DMS153 treated with DMSO at 0.1 percent for 48 hours (cell line): Measurements from ENCODE around the gene SPON1.
A peak's percentile ranks its signal among the peaks of the same experiment; 100 is the strongest.
"Not testable (repeated sequence)": the region's sequence is repeated elsewhere in the genome, so short reads cannot be mapped to it uniquely, and the experiment has no call there.

Experiments
- DNase-seq: peaks from one replicate; lab custom pipeline; 2025; ENCODE audit not compliant: unreplicated experiment; lab: John Stamatoyannopoulos, UW

Gene SPON1

DNA sequence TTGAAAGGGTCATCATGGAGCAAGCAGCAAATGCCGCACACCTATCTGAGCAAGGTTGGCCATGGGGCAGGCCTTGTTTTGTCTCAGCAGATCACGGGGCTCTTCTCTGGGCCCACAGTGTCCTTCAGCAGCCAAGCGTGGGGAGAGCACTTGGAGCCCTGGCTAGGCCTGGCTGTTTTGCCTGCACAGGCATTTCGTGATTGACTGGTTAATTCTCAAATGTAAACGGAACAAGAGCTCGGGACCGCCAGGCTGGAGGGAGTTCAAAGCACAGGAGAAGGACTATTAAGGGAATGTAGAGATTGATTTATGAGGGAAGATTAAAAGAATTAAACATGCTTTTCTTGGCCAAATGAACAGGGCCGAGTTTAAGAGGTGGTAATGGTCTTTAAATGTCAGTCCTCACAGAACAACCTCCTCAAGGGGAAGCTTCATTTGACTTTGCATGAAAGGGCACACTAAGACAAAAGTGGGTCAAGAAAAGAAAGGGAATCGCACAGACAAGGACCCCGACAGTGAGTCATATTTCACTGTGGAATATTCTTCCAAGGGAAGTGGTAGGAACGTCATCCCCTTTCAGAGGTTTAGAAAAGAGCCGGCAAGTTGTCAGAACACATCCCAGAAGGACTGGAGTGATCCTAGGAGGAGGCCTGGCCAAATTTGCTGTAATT lies 20.7 kb downstream of the SPON1 start:
- DNase-seq = no peak

DNA sequence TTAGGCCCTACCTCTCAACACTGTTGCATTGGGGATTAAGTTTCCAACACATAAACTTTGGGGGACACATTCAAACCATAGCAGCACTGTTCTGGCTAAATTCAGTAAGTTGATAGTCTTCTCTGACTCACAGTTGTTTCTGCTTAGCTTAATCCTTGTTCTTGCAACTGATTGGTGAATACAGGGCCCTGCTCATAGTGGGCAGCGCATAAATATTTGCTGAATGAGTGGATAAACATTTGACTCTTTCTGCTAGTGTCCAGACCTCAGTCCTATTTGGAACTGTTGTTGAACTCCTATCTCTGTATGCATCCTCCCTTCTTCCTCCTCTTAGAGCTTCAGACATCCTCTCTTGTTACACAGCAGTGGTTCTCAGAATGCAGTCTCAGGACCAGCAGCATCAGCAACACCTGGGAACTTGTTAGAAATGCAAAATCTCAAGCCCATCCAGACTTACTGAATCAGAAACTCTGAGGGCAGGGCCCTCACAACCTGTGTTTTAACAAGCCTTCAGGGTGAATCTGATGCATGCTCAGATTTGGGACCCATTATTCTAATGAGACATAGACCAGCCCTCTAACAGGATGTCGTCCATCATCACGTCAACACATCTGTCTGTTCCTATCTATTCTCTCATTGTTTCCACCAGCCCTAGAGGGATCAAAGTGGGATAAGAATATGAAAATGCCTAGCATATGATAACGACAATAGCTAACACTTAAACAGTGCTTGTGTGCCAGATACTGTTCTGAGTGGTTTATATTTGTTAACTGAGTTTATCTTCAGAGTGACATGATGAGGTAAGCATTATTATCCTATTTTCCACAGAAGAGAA lies 22.3 kb downstream of the SPON1 start:
- no peak for DNase-seq

DNA sequence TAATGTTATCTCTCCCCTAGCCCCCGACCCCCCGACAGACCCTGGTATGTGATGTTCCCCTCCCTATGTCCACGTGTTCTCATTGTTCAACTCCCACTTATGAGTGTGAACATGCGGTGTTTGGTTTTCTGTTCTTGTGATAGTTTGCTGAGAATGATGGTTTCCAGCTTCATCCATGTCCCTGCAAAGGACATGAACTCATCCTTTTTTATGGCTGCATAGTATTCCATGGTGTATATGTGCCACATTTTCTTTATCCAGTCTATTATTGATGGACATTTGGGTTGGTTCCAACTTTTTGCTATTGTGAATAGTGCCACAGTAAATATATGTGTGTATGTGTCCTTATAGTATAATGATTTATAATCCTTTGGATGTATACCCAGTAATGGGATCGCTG lies 24.2 kb downstream of the SPON1 start:
- DNase-seq = not testable (repeated sequence)

DNA sequence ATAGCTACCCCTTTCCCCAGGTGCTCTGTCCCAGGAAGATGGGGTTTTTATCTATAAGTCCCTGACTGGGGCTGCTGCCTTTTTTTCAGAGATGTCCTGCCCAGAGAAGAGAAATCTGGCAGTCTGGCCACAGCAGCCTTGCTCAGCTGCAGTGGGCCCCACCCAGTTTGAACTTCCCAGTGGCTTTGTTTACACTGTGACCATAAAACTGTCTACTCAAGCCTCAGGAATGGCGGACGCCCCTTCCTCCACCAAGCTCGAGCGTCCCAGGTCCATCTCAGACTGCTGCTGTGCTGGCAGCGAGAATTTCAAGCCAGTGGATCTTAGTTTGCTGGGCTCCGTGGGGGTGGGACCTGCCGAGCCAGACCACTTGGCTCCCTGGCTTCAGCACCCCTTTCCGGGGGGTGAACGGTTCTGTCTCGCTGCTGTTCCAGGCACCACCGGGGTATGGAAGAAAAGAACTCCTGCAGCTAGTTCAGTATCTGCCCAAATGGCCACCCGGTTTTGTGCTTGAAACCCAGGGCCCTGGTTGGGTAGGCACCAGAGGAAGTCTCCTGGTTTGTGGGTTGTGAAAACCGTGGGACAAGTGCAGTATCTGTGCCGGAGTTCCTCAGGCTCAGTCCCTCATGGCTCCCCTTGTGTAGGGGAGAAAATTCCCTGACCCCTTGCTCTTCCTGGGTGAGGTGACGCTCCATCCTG lies 29.8 kb downstream of the SPON1 start:
- not testable (repeated sequence) for DNase-seq

DNA sequence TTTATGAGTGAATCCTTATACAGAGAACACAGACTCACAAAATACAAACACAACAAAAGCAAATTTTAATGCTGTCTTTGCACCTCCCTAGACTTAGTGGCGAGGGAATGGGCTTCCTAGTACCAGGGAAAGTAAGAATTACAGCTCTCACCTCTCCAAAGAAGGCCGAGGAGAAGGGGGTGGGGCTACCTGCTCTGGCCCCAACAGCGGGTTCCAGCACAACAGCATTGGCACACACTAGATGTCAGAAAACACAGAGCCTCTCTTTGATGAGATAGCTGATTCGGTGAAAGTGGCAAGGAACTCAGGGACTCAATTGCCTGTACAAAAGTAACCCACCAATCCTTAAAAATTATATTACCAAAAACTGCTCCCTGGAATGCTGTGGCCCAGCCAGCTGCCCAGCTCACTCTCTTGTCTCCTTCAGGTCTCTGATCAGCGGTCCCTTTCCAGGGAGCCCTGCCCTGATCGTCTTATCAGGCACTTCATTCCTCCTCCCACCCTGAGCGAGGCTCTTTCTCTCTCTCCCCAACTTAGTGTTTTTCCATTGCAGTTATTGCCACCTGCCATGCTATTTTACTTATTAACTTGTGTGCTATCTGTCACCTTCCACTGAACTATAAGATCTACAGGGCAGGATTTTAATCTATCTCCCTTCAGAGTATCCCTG lies 30.7 kb downstream of the SPON1 start:
- DNase-seq = no peak

DNA sequence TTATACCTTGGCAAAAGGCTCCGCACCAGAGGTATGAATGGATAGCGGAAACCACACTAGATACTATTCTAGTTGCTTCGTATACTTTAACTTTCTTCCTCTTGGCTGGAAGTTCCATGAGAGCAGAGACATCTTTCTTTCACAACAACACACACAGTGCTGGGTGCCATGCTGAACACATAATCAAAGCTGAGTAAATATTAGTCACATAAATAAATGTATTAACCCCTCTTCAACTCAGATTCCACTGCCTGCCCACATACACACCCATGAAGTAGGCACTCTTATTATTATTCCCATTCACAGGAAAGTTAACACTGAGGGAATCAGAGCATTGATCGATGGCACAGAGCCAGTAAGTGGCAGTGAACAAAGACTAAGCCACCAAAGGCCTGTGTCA lies 35.4 kb downstream of the SPON1 start:
- no peak for DNase-seq

DNA sequence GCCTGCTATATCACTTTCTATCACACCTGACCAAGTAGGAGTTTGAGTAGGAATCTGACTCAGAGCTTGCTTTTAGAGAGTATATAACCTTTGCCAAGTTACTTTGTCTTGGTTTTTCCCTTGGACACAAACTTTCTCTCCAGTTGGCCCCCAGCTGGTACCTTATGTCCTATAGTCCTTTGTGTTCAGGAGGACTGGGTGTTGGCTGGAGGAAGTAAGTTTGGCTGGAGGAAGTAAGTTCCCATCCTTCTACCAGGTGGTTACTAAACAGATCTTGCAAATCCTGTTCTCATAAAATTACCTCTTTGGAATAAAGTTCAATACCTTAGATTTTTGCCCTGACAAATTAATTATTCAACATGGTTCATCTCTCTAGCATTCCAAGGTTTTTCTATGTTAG lies 37.2 kb downstream of the SPON1 start:
- DNase-seq = no peak

DNA sequence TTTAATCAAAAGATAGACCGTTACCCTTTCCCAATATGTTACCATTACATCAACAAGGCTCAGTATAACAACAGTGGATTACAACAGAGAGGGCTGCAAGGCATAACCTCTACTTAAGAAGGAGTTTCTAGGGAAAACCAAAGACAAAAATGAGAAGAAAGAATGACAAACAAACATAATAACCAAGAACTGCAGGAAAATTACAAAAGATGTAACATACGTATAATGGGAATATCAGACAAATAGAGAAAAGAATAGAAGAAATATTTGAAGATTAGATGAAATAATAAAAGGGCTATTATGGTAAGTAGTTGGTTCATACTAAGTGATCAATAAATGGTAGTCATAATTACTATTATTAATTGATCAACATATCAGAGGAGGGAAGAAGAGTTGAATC lies 39.1 kb downstream of the SPON1 start:
- DNase-seq = no peak

DNA sequence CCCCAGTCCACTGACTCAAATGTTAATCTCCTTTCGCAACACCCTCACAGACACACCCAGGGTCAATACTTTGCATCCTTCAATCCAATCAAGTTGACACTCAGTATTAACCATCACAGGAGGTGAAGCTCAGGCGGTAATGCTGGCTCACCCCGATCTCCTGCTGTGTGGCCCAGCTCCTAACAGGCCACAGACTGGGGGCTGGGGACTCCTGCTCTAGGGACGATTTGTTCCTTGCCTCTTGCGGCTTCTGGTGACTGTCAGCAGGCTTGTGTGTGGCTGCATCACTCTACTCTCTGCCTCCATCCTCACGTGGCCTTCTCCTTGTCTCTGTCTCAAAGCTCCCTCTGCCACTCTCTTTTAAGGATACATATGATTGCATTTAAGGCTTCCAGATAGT lies 45.0 kb downstream of the SPON1 start:
- no peak for DNase-seq

DNA sequence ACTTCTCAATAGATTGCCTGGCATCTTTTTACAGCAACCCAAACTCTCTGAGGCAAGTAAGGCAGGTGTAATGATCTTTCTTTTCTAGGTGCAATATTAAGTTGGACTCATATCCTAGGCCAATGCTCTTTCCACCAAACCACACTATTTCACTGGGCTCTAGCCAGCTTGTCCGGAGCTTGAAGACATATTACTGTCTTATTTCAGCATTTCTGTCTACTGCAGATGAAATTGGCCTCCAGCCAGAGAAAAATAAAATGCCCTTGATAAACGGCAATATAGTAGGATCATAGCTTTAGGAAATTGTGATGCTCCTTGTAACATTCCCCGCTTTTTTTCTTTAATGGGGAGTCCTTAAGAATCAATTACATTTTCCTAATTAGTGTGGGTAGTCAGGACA lies 48.1 kb downstream of the SPON1 start:
- DNase-seq = no peak

DNA sequence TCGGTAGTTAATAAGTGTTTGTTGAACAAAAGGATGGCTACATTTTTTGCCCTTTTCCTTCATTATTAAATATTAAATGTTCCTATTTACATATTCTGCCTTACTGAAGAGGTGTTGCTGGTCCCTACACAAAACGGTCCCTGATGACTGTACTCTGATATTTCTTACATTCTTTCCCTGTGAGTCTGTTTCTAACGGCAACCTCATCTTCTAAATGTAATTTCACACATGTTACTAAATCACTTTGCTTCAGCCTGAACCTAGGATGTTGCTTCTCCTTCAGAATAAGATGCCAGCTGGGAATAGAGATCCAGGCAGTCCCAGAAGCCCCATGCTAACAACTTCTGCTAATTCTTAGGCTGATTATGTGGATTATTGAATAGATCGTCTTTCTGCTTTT lies 50.3 kb downstream of the SPON1 start:
- no peak for DNase-seq

DNA sequence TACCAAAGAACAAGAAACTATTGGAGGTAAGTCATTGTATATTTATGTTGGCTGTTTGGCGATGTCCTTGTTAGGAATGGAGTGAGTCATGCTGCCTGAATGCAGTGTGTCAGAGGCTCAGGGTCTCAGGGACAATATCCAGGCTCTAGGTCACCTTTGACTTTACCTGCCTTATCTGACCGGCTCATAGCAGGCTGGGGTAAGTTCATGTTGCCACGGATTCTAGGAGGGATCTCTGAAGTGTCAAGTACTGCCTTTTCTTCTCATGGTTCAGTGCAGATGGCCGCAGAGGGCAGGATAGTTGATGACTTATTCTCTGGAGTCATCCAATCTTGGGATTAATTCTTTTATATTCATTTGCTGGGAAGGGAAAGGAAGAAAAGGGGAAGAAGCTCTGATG lies 53.2 kb downstream of the SPON1 start:
- DNase-seq = no peak

DNA sequence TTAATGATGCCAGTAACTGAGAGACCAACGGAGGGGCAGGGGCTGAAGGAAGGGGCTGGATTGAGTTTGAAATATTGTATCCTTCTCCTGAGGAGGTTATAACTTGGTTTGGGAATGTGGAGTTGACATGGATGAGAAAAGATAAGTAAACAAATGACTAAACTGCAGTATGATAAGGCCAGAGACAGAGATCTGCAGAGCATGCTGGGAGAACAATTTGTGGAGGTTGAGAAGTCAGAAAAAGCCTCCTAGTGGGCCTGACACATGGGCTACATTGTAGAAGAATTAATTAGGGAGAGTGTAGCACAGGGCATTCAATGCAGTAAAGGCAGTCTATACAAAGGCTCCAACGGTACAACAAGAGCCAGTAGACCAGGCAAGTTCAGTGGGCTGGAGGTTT lies 55.9 kb downstream of the SPON1 start:
- no peak for DNase-seq

DNA sequence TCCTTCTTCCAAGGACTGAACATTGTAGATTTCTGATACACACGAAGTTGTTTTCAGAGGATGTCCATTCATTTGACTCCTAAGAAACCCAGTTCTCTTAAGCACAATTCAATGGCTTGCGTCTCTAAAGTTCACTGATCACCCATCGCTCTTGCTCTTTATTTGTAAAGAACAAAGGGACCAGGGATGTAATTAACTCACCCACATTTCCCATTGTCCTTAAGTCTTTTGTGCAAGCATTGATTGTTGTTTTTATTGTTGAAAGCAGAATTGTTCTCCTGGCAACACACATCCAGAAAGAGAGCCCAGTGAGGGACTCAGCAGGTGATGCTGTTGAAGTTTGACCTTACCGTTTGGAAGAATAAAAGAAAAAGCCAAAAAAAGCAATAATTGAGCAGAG lies 59.2 kb downstream of the SPON1 start:
- DNase-seq = no peak

DNA sequence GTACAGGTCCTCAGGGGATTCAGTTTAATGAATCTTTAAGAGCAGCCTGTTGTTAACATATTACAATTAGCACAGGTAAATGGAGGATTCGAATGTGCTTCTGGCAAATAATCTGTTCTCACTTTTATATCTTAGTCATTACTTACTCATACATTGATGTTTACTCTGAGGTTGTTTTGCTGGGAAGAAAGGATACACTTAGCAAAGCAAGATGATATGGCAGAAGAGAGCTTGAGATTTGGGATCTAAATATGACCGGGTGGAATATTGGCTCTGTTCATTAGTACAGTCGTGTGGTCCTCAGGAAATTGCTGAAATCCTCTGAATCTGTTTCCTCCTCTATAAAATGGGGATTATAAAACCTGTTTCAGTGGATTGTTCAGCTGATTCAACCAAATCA lies 59.7 kb downstream of the SPON1 start:
- no peak for DNase-seq

DNA sequence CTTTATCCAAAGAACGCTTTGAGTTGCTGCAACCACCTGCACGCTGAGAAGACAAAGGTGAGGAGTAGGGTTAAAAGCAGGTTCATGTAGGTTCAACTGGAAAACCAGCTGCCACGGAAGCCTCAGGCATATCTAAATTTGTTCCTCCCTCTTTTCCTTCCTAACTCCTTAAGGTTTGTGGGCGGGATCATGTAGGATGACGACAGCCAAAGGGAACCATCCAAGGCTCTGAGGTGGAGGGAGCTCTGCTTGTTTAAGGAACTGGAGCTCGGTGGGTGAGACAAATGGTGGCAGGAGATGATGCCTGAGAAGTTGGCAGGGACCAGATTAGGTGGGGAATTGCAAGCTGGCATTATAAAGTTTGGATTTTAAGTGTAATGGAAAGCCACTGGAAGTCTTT lies 60.3 kb downstream of the SPON1 start:
- DNase-seq = no peak

DNA sequence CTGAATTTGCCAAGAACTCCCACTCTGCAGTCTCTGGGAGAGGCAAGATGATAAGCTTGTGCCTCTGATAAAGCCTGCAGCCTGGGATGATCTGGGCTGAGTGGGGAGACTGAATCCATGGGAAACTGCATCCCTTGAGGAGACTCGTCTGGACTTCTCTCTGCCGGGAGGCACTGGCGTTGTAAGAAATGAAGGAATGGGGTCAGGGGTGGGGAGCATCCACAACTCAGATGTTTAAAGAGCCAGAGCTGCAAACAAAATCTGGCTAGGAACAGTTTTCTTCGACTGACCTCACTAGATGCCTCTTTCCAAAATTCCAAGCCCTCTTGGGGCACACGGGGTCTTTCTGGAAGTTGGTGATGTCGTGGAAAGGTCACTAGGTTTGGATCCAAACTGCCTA lies 64.4 kb downstream of the SPON1 start:
- no peak for DNase-seq

DNA sequence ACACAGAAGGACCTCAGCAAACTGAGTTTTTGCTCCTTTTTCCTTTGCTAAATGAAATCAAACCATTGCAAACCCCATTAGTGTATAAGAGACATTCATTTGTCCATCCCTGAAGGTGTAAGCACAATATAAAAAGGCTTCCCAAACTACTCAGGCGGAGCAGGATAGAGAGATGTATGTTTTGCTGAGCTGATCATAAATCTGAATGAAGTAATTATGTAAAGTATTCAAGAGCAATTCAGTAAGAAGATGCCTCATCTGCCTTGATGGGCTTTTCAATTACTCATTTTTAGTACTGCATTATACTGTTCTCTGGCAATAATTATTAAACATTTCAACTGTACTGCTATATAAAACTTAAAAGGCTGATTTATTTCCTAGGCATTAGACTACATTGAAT lies 65.0 kb downstream of the SPON1 start:
- DNase-seq = no peak

DNA sequence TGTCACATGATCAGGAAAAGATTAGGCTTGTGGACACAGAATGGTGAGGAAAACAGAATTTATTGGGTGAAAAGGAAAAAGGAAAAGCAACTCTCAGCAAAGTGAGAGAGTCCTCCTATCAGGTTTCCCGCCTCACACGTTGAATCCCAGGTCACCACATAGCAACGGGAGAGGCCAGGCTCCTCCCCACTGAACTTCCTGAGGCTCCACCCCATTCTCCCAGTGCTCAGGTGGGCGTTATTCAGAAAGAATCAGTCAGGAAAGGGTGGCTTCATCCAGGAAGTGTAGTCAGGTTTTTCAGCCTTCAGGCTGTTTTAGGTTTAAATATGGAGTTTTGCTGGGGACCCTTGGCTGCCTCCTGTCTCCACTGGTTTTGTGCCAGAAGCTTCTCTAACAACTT lies 66.9 kb downstream of the SPON1 start:
- no peak for DNase-seq

DNA sequence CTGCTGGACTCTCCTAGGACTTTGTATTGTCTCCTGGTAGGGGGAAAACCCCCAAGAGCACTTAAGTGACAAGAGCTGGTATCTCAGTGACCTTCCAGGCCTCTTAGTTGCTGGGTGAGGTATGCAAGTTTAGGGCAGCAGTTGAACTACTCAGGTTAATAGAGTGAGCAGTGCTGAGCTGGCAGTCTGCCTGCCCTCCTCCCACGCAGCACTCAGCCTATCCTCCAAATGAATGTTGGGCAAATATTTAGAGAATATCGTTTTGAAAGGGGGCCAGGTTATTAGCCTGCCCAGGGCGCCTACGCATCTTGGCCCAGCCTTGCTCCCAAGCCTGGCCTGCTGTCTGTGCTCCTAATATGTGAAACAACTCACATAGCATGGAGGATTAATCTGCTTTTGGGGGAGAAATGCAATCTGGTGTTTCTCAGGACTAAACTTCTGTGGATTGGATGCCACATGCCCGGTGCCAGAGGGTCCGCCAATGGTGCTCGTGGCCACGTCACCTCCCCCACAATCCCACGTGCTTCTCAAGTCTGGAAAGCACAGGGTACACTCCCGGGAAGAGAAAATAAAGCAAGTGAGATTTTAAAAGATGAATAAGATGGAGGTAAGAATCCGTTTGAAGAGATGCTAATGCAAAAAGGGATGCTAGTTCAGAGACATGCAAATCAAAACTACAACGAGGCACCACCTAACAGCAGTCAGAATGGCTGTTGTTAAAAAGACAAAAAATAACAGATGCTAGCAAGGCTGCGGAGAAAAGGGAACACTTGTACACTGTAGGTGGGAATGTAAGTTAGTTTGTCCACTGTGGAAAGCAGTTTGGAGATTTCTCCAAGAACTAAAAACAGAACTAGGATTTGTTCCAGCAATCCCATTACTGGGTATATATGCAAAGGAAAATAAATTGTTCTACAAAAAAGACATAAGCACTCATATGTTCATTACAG lies 67.7 kb downstream of the SPON1 start:
- DNase-seq = peak; percentile 34
